ENCODE data around the gene LIG3.
"Not testable (repeated sequence)": the region's sequence is repeated elsewhere in the genome, so short reads cannot be mapped to it uniquely, and the experiment has no call there.

Gene LIG3

GRCh38 chr17:35044181-35044580, 63.9 kb downstream of the LIG3 start:
- DNase-seq (ENCODE audit: low spot score), result no peak

- not testable (repeated sequence) for DNase-seq (ENCODE audit: low spot score)
Observed at GRCh38 chr17:35045458-35045979, 65.2 kb downstream of the LIG3 start.

GRCh38 chr17:35046245-35046644, 65.9 kb downstream of the LIG3 start:
- DNase-seq (ENCODE audit: low spot score), result no peak

- DNase-seq (ENCODE audit: low spot score), result no peak
Observed at GRCh38 chr17:35046740-35047283, 66.5 kb downstream of the LIG3 start.

GRCh38 chr17:35048685-35049379, 68.5 kb downstream of the LIG3 start:
- no peak for DNase-seq (ENCODE audit: low spot score)

GRCh38 chr17:35050170-35050569, 69.9 kb downstream of the LIG3 start:
- no peak for DNase-seq (ENCODE audit: low spot score)

GRCh38 chr17:35051183-35051578, 70.9 kb downstream of the LIG3 start:
- DNase-seq (ENCODE audit: low spot score), result no peak

- no peak for DNase-seq (ENCODE audit: low spot score)
Observed at GRCh38 chr17:35051579-35052240, 71.4 kb downstream of the LIG3 start.

GRCh38 chr17:35052241-35052610, 71.9 kb downstream of the LIG3 start:
- no peak for DNase-seq (ENCODE audit: low spot score)

- DNase-seq (ENCODE audit: low spot score), result no peak
Observed at GRCh38 chr17:35052780-35053179, 72.5 kb downstream of the LIG3 start.

GRCh38 chr17:35053204-35053603, 72.9 kb downstream of the LIG3 start:
- no peak for DNase-seq (ENCODE audit: low spot score)

GRCh38 chr17:35056013-35056412, 75.7 kb downstream of the LIG3 start:
- no peak for DNase-seq (ENCODE audit: low spot score)

- DNase-seq (ENCODE audit: low spot score), result no peak
Observed at GRCh38 chr17:35057332-35057915, 77.1 kb downstream of the LIG3 start.

All from putamen (tissue), 1 donor.